ENCODE data around the gene KXD1.
"Not testable (repeated sequence)": the region's sequence is repeated elsewhere in the genome, so short reads cannot be mapped to it uniquely, and the experiment has no call there.

KXD1 gene

DNA sequence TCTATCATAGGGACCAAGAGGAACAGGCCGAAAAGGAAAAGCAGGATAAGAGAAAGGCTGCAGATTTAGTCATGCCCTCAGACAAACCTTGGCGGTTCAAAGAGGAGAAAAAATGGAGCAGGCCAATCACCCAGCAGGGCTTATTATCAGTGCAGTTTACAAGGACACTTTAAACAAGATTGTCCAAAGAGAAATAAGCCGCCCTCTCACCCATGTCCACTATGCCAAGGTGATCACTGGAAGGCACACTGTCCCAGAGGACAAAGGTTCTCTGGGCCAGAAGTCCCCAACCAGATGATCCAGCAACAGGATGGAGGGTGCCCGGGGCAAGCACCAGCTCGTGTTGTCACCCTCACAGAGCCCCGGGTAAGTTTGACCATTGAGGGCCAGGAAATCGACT, 22.6 kb downstream of the KXD1 start:
- DNase-seq (ENCODE audit: low read depth): no peak

DNA sequence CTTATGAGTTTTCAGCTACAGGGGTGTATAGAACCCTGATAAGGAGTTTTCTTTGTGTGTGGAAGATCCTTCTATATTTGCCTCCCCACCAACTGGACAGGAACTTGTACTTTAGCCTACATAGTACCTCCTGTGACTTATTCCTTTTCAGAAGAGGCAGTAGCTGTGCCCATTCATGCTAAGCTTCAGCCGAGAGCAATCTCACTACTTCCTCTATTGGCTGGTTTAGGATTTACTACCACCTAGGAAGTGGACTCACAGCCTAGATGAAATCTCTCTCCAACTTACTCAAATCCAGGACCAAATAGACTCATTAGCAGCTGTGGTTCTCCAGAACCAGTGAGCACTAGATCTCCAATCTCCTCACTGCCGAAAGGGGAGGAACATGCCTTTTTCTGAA, 28.6 kb downstream of the KXD1 start:
- DNase-seq (ENCODE audit: low read depth): no peak

DNA sequence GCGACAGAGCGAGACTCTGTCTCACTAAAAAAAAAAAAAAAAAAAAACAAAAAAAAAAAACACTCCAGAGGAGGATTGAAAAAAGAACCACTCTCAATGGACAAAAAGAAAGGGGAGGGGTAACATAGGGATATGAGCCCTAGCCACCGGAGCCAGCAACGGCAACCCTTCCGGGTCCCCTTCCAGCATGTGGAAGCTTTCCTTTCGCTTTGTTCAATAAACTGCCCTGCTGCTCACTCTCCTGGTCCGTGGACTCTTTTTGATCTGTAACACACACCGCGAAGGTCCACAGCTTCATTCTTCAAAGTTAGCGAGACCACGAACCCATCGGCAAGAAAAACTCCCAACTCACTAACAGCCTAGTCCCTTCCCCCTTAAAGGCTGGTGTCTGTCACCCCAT, 29.9 kb downstream of the KXD1 start:
- no peak for DNase-seq (ENCODE audit: low read depth)

DNA sequence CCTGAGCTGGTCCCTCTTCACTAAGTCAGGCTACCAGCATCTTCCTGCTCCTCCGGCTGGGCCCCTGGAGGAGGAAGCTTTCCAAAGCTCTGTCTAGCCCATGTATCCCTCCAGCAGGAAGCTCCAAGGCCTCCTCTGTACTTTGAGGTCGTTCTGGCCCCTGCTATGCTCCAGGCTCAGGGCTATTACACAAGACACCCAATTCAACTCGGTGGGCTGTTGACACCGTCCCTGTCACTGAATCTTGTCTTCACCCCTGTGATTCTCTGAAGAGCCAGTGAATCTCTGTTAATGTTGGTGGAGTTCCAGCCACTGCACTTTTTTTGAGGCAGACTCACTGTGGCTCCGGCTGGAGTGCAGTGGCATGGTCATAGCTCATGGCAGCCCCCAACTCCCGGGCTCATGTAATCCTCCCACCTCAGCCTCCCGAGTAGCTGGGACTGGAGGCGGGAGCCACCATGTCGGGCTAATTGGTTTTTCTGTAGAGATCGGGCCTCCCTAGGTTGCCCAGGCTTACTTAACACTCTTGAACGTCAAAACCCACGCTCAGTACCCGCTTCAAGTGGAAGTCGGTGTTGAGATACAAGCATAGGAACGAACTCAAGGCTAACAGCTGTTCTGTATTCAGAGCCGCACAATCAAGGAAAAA, 30.4 kb downstream of the KXD1 start:
- DNase-seq (ENCODE audit: low read depth): no peak

DNA sequence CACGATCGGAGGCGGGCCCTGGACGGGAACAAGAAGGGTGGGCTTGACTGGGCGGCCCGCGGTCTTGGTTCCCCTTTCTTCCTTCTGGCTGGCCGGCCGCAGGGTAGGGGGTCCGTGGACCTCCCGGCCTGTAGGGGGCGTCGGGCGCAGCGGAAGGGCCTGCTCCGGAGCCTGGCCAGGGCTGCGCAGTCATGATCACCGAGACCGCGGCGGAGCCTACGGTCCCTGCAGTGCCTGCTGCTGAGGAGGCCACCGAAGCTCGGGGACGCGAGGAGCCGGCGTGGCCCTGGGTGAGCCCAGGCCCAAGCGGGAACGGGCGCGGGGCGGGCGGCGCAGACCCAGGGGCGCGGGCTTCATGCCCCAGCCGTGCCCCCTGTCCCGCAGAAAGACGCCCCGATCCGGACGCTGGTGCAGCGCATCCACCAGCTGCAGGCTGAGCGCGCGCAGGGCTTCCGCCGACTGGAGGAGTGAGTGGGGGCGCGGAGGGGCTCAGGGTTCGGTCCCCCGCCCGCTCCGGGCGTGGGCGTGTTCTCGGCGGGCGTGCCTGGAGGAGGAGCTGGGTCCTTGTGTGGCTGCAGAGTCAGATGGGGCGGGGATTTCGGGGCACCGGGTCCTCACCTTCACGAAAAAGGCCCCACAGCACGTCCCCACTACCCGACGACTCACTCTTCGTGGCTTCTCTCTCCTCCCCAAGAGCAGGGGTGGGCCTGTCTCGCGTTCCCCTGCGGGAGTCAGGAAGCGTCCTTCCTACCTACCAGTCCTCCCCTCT, 31.1 kb downstream of the KXD1 start, which contains the start of gene REX1BD:
REX1BD (plus strand) TSS at position 188 of the 769 bp plus-strand sequence; CDS start at position 192, 4 bp downstream.
- DNase-seq (ENCODE audit: low read depth): peak; percentile 84

DNA sequence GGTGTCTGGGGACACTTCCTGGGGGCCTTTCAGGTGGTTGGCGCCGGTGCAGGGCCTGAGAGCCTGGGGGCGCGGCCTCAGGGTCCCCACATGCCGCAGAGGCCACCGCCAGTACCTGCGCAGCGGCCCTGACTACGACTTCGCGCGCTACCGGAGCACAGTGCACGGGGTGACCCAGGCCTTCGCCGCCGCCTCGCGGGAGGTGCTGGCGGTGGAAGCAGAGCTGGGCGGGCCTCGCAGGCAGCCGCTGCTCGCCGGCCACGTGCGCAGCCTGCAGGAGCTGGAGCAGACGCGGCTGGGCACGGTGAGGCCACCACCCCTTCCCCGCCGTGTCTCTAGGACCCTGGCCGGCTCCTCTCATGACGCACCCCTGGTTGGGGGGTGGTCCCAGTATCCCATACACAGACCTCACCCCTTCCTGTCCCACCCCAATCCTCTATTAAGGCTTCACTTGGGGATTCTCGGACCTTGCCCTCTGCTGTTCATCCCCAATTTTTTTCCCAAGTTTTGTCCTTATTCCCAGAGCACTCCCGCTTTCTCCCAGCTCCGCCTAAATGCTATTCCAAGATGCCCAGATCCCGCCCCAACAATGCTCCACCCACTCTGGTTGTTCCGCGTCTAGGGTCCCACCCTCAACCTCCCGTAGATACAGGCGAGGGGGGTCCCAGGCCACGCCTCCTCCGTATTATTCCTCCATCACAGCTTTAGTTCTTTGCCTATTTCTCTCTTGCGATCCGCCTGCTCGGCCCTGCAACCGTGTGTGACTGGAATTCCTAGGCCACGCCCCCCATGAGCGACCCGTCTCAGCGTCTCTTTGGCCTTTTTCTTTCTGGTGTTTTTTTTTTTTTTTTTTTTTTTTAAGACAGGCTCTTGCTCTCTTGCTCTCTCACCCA, 32.0 kb downstream of the KXD1 start:
- DNase-seq (ENCODE audit: low read depth): peak; percentile 58

DNA sequence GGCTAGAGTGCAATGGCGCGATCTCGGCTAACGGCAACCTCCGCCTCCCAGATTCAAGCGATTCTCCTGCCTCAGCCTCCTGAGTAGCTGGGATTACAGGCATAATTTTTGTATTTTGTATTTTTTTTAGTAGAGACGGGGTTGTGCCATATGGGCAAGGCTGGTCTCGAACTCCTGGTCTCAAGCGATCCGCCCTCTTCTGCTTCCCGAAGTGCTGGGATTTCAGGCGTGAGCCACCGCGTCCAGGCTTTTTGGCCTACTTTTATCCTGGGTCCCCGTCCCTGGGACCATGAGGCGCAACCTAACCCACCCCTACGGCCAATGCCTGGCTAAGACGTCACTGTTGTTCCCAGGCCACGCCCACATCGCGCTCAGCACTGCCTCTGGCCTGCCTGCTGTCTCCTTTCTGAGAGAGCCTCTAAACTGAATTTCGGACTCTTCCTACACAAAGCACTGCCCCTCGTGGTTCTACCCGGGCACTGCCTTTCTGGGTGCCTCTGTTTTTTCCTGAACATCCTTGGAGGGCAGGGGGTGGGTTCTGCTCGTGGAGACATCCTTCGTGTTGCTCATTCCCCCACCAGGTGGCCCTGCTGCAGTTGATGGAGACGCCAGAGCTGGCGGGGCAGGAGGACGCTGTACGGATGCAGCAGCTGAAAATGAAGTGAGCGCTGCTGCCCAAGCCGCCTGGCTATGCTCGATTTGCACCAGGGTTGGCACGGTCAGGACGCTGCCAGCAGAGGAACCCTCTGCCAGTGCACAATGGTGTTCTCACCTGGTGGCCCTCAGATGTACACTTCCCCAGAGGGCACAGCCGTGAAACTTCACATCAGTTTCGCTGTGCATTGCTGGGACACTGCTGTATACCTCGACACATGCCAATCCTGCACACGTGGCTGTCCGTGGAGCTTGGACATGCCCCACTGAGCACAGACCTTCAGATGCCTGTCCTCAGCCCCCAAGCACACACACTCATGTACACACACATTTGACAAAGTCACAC, 32.9 kb downstream of the KXD1 start:
- DNase-seq (ENCODE audit: low read depth): no peak

DNA sequence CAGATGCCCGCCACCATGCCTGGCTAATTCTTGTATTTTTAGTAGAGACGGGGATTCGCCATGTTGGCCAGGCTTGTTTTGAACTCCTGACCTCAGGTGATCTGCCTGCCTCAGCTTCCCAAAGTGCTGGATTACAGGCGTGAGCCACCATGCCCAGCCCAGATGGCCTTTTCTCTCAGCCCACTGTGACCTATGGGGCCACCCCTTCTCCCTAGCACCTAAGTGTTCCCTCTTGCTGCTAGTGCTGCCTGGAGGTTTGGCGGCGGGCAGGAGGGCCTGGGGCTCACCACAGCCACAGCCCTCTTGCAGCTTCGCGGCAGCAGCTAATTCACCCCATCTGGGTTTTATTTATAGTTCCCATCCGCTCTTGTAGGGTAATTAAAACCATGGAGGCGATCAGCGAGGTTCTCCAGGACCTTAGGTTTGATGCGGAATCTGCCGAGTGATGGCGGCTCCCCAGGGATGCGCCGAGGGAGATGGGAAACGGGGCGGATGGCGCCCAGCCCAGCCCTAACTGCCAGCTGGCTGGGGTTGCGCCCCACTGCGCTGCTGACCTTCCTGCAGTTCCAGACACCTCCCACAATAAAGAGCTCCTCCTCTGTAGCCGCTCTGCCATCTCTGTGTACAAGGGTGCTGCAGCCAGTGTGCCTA, 34.2 kb downstream of the KXD1 start:
- no peak for DNase-seq (ENCODE audit: low read depth)

DNA sequence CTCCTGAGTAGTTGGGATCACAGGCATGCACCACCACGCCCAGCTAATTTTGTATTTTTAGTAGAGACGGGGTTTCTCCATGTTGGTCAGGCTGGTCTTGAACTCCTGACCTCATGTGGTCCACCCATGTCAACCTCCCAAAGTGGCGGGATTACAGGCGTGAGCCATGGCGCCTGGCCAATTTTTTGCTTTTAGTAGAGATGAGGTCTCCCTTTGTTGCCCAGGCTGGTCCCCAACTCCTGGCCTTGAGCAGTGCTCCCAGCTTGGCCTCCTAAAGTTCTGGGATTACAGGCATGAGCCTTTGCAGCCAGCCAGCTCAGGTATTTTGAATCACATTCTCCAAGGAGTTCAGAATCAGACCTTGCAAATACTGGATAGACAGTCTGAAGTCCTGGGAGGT, 35.1 kb downstream of the KXD1 start:
- DNase-seq (ENCODE audit: low read depth): not testable (repeated sequence)

DNA sequence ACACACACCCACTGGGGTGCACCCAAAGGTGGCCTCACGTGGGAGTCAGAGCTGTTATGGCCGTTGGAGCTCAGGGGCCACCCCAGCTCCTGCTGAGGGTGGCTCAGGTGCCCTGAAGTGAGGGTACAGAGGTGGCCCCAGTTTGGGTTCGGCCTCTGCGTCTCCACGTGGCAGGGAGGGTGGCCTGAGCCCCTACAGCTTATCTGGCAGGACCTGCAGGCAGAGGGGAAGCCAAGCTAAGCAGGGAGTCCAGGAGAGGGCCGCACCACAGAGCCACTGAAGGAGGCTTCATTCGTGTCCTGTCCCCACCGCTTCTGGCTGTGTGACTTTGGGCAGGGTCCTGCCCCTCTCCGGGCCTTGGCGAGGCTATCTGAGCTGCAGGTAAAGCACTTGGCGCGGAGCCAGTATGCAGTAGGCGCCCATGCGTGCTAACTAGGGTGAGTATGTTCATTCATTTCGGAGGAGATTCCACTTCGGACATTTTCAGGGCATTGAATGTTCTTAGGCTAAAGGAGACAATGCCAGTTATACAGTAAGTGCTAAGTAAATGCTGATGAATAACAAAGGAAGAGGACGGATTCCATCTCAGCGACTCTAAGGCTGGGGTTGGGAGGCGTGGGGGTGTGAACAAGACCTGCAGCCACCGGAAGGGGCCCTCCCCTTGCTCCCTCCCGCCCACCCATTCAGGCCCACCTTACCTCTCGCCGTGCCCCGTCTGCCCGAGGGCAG, 35.9 kb downstream of the KXD1 start:
- no peak for DNase-seq (ENCODE audit: low read depth)

DNA sequence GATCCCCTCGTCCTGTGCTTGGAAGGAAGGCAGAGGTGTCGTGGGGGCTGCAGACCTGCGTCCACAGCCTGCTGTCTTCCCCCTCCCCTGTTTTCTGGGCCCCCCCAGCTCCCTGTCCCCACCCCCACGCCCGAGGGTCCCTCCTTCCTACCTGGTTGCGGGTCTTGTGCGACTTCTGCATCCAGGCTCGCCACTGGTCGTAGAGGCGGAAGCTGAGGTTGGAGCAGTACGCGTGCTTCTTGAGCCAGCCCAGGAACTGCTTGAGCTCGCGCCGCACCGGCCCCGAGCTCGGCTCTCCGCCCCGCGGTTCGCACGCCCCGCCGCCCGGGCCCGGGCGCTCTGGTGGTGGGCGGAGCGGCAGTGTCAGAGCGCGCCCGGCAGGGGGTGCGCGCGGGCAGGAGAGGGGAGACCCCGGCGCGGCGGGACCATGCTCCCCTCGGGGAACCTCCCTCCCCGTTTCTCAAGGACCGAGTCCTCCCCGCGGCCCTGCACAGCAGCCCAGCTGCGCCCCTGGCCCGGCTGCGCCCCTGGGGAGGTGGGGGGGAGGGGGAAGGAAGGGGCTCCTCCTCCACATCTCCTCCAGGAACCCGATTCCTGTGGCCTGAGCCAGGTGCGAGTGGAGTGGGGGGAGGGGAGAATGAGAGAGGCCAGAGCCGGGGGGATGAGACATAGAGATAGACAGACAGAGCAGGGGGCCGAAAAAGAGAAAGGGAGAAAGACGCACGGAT, 36.6 kb downstream of the KXD1 start:
- peak; percentile 64 for DNase-seq (ENCODE audit: low read depth)

DNA sequence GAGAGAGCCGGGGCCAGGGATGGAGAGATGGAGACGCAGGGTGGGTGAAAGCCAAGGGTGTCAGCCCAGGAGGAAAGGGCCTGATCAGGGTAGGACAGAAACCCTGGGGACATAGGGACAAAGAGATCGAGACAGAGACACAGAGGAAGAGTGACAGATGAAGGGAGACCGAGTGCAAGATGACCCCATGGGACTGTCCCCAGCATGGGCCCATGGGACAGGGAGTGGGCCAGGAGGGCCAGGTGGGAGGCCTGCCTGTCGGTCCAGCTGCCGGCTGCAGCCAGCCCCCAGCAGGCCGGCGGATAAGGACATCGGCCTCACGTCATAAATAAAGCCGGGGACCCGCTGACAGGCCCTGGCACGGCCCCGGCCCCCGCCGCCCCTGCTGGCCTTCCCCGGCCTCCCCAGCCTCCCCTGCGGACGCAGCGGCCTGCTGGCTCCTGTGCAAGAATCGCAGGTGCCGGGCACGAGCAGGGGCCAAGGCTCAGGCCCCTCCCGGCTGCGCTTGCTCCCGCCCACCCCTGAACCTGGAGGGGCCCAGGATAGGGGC, 37.2 kb downstream of the KXD1 start:
- DNase-seq (ENCODE audit: low read depth): no peak

DNA sequence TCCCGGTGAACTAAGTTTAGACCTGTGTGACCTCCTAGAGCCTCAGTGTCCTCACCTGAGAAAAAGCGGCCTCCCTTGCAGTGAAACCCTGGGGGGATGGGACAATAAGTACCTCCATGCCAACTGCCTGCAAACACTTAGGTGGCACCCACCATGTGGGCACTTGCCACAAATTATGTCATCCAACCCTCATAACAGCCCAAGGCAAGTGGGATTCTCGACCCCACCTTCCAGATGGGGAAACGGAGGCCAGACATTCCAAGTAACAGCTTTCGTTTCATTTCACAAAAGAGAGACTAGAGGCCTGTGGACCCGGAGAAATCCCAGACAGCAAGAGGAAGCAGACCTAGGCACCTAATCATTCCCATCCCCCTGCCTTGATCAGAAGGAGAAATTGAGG, 37.8 kb downstream of the KXD1 start:
- DNase-seq (ENCODE audit: low read depth): no peak

DNA sequence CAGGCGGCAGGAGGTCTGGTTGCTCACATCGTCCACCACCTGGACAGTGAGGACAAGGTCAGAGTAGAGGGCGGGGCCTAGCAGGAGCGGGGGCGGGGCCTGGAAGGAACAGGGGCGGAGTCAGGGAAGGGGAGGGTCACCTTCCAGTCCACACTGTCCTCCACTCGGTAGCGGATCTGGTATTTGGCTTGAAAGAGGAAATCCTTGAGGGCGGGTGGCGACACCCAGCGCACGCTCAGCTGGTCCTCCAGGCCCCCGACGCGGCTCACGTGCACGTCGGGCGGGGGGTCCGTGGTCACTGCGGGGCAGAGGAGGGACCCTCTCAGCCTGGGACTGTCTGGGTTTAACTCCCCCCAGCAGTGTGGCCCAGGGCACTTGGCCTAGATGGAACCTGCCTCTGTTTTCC, 39.1 kb downstream of the KXD1 start:
- no peak for DNase-seq (ENCODE audit: low read depth)

DNA sequence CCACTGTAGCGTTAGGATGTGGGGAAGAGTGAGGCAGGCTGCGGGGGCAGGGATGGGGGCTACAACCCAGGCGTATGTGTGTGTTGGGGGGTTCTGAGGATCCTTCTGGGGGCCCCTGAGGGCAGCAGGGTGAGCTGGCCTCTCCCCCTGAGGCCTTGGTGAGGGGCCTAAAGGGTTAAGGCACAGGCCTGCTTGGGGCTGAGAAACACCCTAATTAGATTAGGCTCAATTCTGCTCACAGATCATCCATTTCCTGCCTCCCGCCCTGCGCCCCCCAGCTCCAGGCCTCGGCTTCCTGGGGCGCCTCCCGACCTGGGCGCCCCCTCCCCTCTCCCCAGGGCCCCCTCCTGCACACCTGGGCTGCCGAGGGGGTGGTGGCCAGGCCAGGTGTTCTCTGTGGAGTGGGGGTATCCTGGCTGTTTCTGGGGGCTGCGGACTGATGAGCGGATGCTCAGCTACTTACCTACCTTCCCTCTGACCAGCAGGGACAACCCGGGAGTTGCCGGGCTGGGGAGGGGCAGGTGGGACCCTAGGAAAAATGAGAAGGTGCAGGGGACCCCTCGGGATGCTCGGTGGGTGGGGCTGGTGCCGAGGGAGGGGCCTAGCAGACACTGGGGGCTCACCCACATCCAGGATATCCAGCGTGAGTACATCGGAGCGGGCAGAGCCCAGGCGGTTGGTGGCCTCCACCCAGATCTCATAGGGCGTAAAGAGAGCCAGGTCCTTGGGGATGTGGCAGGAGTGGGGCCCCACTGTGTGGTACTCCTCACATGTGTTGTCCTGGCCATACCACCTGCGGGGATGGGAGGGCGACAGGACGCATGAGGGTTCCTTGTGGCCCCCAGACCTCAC, 40.4 kb downstream of the KXD1 start:
- DNase-seq (ENCODE audit: low read depth): no peak

DNA sequence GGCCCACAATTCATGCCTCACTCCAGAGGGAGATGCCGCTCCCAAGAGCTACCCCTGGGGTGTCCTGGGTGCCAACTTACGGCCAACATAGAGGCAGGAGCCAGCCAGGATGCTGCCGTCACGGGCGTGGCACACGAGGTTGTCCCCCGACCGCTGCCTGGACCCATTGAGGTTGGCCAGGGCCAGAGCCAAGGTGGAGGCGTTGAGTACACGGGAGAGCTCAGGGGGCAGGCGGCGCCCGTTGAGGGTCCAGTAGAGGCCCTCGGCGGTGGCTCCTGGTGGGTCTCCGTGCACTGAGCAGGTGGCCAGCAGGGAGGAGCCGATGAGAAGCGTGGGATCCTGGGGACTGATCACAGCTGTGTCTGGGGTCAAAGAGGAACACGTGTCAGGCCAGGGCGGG, 41.8 kb downstream of the KXD1 start:
- DNase-seq (ENCODE audit: low read depth): no peak

DNA sequence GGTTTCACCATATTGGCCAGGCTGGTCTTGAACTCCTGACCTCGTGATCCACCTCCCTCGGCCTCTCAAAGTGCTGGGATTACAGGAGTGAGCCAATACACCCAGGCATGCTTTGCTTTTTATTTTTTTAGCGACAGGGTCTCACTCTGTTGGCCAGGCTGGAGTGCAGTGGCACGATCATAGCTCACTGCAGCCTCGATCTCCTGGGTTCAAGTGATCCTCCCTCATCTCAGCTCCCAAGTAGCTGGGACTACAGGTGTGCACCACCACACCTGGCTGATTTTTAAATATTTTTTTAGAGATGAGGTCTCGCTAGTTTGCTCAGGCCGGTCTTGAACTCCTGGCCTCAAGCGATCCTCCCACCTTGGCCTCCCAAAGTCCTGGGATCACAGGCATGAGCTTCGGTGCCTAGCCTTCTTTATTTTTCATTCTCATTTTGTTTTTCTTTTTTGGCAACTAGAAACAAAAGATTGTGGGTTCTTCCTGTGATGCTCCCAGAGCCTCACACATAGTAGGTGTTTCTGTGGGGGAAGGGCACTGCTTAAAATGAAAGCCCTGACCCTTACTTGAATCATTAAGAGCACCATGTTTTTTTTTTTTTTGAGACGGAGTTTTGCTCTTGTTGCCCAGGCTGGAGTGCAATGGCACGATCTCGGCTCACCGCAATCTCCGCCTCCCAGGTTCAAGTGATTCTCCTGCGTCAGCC, 43.2 kb downstream of the KXD1 start:
- DNase-seq (ENCODE audit: low read depth): not testable (repeated sequence)
